Neural progenitor cell (in vitro differentiated cells): Measurements from ENCODE around the gene HLTF.

ENCODE experiments used
- CTCF ChIP-seq: fragments of 200-600 bp; sonication (generic); IDR thresholded peaks from 2 replicates; pipeline ENCODE4 v1.5.1; 2017; ENCODE audit warnings: antibody characterized with exemption, mild to moderate bottlenecking
- EZH2 ChIP-seq: fragments of 200-600 bp; sonication (generic); IDR thresholded peaks from 2 replicates; pipeline ENCODE4 v1.6.1; 2017; ENCODE audit warnings: antibody characterized with exemption, mild to moderate bottlenecking, moderate library complexity
- EZH2phosphoT487 ChIP-seq: fragments of 200-600 bp; sonication (generic); IDR thresholded peaks from 2 replicates; pipeline ENCODE4 v1.6.1; 2017; ENCODE audit warnings: antibody characterized with exemption

- TF ChIP-seq CTCF, result no peak
- TF ChIP-seq EZH2phosphoT487, result no peak
- no peak for TF ChIP-seq EZH2
Measured at GRCh38 chr3:149128821-149129220, 42.5 kb upstream of the HLTF start.
